Measurements from ENCODE around the gene TP73.

Gene TP73

DNA sequence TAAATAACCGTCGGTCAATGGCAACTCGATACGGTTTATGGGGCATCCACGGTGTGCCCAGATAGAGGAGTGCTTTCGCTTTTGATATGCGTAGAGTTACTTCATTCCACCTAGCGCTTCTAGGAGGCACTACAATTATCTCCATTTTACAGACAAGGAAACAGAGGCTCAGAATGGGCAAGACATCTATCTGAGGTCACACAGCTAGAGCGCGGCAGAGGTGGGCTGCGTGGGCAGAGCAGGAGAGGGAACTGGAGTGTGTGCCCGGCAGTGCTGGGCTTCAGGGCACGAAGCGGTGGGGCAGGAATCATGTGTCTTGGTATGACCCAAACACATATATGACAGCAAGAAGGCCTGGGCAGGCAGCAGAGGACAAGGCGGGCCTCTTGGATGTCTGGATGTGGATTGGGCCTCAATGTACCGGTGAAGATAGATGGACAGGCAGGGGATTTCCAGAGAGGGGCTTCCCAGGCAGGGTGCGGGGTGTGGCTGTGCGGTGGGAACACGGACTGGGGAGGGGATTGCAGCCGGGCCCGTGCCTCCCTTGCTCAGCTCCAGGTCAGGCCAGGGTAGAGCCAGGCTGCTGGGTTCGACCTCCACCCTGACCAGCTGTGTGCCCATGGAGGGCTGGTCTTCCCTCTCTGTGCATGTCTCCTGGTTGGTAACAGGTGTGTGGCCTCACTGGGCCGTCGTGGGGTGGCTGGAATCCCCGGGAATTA lies 21.2 kb downstream of the TP73 start:
- no peak for DNase-seq

- no peak for DNase-seq
Observed at GRCh38 chr1:3674100-3675094, 22.1 kb downstream of the TP73 start.

DNA sequence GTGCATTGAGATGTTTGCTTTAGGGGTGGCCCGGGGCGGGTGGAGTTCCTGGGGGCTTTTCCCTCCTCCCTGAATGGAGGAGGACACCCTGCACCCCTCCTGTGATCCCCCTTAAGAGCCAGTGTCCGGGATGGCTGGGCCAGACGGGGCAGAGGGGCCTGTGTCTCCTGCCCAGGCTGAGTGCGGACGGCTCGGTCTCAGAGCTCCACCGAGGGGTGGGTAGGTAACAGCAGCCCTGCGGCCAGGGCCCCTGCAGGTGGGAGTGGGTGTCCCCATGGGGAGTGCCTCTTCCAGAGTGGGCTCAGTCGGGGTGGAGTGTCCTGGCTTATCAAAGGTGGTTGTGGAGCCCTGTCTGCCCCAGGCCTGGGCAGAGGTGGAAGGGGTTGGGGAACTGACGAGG lies 23.1 kb downstream of the TP73 start:
- no peak for DNase-seq

GRCh38 chr1:3676581-3677470 lies 24.5 kb downstream of the TP73 start:
- DNase-seq, result no peak

- DNase-seq, result no peak
Observed at GRCh38 chr1:3677484-3677883, 25.2 kb downstream of the TP73 start.

DNA sequence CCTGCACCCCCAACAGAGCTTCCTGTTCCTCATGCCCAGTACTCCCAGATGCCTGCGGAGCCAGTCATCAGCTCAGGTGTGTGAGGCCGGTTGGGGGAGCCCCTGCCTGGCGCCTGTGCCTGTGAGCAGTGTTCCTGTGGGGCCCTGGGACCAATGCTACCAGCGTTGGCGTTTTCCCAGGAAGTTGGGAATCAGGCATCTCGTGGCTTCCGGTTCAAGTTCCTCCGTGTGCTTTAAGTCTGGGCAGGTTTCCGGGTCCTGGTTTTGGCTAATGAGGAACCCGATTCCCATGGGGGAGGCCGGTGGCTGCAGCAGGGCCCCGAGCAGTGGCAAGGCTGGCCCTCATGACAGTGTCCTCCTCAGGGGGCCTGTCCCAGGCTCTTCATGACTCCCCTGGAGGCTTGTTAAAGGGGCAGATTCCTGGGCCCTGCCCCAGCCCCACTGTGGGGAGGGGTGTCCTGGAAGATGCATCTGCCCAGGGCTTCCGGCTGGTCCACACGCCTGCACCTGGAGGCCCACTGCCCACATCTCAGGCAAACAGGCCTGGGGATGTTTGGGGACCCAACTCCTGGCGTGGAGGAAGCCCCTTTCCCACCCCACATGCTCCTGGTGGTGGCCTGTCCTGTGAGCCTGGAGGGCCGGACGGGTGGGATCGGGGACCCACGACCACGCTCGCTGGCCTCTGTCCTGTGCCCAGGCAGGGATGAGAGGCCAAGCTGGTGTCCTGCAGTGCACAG lies 26.2 kb downstream of the TP73 start:
- DNase-seq, result no peak

GRCh38 chr1:3679098-3679555 lies 26.8 kb downstream of the TP73 start:
- no peak for DNase-seq

- no peak for DNase-seq
Observed at GRCh38 chr1:3679799-3680453, 27.6 kb downstream of the TP73 start.

- DNase-seq, result no peak
Observed at GRCh38 chr1:3680488-3681230, 28.3 kb downstream of the TP73 start.

DNA sequence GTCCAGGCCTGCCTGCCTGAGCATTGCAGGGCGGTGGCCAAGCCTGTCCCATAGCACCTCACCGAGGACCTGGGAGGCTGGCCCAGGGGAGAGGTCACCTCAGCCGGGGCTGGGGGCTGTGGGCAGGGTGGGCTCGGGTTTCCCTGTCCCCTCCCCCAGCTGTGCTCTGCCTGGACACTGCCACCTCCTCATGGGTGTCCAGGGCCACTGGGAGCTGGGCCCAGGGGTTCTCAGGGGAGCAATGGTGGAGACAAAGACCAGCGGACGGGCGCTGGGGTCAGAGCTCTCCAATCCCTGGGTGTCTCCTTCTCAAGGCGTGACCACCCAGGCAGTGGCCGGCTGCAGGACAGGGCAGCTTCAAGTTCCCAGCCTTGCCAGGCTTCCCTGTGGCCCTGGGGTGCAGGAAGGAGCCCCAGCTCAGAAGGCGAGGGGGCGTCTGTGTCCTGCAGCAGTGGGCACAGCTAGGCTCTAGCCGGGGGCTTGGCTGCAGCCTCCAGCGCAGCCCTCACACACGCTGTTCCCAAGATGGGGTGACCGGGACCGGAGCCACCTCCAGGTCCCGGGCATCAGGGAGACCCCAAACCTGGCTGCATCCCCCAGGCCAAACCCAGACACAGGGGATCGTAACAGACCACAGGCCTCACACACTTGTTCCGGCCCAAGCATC lies 29.0 kb downstream of the TP73 start:
- DNase-seq, result no peak

DNA sequence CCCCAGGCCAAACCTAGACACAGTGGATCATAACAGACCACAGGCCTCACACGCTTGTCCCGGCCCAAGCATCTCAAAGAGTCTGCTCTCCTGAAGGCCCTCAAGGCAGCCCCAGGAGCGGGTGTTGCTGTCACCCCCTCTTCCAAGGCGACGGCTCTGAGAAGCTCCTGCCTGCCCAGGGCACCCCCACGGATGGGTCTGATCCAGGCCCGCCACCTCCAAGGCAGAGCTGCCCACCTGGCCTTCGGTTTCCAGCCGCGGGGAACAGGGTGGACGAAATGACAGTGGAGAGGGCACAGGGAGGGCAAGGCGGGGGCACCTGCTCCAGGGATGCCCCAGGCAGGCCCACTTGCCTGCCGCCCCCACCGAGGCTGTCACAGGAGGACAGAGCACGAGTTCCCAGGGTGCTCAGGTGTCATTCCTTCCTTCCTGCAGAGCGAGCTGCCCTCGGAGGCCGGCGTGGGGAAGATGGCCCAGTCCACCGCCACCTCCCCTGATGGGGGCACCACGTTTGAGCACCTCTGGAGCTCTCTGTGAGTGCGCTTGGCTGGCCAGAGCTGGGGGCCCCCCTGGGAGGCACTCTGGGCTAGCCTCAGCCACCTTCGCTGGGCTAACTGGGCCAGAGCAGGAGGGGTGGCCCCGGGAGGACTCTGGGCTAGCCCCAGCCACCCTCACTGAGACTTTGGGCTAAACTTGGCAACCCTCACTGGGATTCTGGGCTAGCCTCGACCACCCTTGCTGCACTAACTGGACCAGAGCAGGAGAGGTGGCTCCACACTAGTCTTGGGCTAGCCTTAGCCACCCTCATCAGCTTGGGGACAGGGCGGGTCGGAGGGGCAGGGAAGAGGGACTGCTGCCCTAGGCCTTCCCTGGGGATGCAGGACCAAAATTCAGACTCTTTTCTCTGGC lies 29.8 kb downstream of the TP73 start:
- no peak for DNase-seq

DNA sequence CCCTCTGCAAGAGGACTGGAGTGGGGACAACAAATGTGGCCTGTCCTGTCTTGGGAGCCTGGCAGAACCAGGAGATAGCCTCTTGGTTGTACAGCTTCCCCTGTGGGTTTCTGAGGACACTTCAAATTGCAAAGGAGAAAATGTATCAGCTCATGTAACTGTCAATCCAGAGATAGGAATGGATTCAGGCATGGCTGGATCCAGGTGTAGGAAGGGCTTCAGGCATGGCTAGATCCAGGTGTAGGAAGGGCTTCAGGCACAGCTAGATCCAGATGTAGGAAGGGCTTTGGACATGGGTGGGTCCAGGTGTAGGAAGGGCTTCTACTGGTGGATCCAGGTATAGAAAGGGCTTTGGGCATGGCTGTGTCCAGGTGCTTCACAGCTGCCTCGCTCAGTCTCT lies 30.9 kb downstream of the TP73 start:
- DNase-seq, result no peak

GRCh38 chr1:3683992-3684391 lies 31.7 kb downstream of the TP73 start:
- DNase-seq, result no peak

- no peak for DNase-seq
Observed at GRCh38 chr1:3685222-3685621, 32.9 kb downstream of the TP73 start.

DNA sequence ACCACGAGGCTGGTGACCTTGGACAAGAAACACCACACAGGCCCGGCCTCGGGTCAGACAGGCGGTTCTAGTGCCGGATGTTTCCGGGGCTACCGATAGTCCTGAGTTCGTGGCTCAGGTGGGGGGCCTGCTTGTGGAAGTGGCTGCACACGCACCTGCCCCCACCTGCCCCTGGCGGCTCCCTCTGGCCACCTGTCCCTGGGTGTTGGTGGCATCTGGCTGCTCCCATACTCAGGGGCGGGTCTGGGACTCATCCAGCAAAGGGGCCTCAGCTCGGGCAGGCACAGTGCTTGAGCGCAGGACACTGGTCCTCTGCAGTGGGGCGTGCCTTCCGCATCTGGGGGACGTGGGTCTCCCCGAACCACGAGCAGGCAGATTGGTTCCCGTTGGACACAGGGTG lies 33.6 kb downstream of the TP73 start:
- no peak for DNase-seq

GRCh38 chr1:3687504-3687903 lies 35.2 kb downstream of the TP73 start:
- DNase-seq, result no peak

GRCh38 chr1:3688356-3689137 lies 36.2 kb downstream of the TP73 start:
- no peak for DNase-seq

- no peak for DNase-seq
Observed at GRCh38 chr1:3689138-3689750, 36.9 kb downstream of the TP73 start.

Measured in activated naive CD4-positive, alpha-beta T cell treated with anti-CD3 and anti-CD28 coated beads, Interleukin-2, amount 50 U/mL, for 16 hours (primary cell).